Stimulated activated CD4-positive, alpha-beta T cell treated with anti-CD3 and anti-CD28 coated beads, Interleukin-12 subunit alpha, Interleukin-12 subunit beta, amount 100 ng/mL, for 4 hours (primary cell): ENCODE data around the gene HNRNPUL2.
"Not testable (repeated sequence)": the region's sequence is repeated elsewhere in the genome, so short reads cannot be mapped to it uniquely, and the experiment has no call there.

Experiments used
- DNase-seq: peaks from one replicate; pipeline ENCODE4 v3.0.0-alpha.2; 2020

HNRNPUL2 gene

DNA sequence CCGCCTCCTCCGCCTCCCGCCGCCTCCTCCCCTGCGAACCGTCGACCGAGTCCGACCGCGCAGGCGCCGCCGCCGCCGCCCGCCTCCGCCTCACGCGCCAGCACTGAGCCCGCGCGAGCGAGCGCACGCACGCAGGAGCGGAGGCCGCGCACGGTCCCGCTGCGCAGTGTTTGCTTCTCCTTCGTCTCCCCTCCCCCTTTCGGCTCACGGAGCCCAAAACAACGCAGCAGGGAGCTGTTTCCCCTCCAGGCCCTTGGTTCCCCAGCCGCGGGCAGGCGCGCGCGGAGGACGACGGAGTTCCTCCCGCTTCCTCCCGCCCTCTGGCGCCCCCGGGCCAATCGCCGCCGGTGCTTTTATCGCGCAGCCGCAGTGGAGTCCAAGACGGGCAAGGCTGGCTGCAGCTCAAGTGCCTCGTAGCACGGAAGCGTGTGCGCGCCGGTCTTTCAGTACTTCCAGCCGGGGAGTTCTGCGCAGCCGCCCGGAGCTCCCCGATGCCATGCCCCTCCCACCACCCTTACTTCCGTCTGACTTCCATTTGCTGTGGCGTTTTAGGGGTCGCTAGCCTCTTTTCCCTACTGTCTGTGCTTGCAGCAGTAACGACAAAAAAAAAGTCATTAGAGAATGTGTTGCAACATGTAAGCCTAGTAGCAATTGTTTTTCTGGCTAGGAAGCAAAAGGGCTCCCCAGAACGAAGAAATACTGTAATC, at the start of gene HNRNPUL2:
Gene HNRNPUL2, minus strand, starts transcription at position 293 of the 707 bp plus-strand sequence. CDS start 301 bp downstream, outside the sequence.
- DNase-seq: peak; percentile 96

DNA sequence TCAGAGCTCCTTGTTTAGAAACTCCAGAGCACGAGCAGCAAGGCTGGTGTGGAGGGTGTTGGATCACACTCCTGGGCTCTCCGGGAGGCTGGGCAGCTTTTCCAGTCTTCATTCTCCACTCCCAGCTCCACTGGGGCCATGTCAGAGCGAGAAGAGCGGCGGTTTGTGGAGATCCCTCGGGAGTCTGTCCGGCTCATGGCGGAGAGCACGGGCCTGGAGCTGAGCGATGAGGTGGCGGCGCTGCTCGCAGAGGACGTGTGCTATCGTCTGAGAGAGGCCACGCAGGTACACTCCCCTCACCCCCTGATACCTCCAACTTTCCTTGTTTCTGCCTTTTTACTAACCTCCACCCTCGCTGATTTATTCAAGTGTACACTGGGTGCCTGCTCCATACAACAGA, 48.4 kb upstream of the HNRNPUL2 start:
- no peak for DNase-seq

DNA sequence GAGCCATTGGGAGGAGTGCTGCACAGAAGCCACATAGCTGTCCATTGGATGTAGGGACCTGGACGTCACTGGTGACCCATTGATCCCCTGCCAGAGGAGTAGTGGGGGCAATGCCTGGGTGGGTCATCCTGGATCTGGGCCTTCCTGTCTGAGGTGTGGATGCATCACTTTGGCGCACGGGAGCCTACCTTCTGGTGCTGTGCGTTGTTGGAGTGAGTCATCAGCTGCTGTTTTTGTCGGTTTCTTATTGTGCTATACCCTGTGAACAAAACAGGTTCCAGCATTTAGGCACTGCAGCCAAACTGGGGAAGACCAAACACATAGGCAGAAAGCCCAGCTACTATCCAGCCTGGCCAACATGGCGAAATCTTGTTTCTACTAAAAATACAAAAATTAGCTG, 47.1 kb upstream of the HNRNPUL2 start:
- DNase-seq: no peak

DNA sequence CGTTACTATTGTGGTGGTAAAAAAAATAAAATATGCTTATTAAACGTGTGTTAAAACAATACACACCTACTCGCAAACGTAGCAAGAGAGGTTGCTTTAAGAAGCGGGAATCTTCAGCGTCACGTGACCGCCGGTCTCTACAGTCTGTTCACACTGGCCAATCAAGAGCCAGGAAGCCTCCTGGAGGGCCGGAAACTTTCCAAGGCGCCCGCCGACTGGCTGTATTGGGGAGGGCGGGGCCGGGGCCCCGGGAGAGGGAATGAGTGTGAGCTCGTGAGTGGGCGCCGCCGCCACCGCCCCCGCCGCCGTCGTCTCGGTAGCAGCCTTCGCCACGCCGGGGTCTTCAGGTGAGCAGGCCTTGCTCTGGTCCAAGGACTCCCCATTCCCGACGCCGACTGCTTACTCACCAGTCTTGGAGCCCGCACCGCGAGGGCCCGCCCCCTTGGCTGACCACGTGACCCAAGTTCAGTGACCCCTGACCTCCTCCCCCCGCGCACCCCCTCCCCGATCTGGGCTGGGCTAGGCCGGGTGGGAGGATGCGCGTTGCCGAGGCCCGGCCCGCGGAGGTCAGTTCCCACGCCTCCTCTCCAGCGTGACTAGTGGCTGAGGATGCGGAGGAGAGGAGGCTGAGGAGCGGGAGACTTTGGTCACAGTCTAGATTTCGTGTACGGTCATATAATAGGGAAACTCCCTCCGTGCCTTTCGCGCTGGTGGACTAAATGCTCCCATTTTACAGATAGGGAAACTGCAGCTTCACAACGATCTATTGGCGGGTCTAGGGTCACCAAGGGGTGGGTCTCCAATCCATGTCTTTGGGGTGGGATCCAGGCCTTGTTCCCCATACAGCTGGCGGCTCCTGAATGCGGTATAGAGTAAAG, 44.1 kb upstream of the HNRNPUL2 start, which contains the start of gene TAF6L:
Gene TAF6L, plus strand, starts transcription at position 253 of the 878 bp plus-strand sequence. CDS start 4,388 bp downstream, outside the sequence.
- peak; percentile 91 for DNase-seq

DNA sequence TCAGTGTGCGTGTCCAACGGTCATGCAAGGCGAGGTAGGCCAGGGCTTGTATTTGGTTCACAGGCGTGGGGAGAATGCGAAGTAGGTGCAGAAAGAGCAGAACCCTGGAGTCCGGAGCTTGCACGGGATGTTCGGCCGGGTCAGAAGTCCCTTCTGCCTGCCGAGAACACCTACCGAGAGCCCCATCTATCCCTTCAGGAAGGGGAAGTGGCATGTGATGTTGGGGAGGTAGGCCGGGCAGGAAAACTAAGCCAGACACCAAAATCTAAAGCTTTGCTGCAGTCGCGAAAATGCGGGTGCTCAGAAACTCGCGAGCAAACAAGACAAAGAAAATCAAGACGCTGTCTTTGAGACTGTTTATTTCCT, 43.5 kb upstream of the HNRNPUL2 start:
- DNase-seq: no peak

DNA sequence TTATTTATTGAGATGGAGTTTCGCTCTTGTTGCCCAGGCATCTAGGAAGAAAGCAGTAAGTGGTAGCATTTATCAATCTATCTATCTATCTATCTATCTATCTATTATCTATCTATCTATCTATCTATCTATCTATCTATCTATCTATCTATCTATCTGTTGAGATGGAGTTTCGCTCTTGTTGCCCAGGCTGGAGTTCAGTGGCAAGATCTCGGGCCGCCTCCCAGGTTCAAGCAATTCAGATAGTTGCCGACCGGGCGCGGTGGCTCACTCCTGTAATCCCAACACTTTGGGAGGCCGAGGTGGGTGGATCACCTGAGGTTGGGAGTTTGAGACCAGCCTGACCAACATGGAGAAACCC, 33.6 kb upstream of the HNRNPUL2 start:
- DNase-seq: not testable (repeated sequence)

DNA sequence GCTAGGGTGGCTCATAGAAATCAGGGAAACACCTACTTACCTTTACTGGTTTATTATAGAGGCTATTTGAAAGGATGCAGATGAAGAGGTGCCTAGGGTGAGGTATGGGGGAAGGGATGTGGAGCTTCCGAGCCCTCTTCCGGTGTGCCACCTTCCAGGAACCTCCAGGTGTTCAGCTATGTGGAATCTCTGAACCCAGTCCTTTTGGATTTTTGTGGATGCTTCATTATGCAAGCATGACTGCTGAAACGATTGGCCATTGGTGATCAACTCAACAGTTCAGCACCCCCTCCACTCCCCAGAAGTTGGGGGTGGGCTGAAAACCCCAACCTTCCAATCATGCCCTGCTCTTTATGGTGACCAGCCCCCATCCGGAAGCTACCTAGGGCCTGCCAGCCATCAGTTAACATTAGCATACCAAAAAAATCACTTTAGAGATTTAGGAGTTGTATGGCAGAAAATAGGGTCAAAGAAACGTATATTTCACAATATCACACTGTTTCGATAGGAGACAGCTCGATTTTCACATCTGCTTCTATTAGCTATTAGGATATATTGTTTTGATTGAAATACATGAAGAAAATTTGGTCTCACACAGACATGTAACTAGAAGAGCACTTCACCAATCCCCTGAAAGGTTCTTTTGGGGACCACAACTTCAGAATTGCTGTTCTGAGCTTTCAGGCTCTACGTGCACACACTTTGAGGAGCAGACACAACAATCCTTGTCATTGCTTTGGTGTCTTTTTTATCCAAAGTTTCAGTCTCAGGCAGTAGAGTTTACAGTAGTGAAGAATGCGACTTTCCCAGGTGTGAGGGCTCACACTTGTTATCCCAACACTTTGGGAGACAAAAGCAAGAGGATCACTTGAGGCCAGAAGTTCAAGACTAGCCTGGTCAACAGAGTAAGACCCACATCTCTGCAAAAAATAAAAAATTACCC, 30.9 kb upstream of the HNRNPUL2 start:
- DNase-seq: no peak

DNA sequence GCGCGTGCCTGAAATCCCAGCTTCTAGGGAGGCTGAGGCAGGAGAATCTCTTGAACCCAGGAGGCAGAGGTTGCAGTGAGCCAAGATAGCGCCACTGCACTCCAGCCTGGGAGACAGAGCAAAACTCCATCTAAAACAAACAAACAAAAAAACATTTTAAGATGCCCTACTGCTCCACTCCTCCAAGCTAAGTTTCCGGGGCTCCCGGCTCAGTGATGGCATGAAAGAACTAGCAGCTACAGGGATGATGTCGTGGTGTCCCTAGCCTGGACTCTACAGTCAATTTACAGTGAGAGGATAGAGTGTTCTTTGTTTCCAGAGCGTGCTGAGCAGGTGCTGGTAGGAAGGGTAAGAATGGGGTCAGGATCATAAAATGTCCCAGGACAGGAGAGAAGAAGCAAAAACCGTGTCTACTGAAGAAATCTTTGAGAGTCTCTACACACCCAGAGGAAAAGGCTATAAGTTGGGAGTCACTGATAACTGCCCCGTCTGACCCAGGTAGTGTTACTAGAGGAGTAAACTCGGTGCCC, 27.9 kb upstream of the HNRNPUL2 start:
- DNase-seq: no peak

DNA sequence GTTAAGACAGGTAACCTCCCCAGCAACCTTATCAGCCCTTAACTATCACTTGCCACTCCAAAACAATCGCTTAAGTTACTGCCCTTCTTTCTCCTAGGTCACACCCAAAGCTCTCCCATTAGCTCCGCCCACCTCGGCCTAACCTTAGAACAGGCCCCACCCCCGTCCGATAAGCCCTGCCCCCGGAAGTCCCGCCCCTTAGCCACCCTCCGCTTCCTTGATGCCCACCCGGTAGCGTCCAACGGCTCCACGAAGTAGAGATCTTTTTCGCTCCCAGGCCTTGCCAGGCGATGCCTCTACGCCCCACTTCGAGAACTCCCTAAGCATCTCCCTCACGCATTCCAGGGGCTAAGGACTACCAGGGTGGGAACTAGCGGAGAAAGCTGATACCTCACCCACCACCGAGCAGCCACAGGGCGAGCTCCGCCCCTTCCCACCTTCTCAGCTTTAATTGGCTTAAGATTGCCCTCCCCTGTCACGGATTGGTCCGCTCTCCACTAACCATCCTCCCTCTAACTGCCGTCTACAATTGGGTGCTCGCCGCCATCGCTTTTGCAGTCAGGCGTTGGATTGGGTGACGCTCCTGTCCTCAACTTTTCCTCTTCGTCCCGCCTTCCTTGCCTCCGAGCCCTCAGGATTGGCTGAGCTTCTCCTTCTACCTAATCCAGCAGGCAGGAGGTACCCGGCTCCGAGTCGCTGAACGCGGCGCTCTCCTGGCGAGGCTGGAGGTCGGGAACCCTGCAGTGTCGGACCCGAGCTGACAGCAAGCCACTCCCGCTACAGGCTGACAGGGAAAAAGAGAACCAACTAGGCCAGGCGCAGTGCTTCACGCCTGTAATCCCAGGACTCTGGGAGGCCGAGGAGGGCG, 26.7 kb upstream of the HNRNPUL2 start, which contains the start of gene ZBTB3:
Gene ZBTB3, minus strand, starts transcription at position 425 of the 868 bp plus-strand sequence. CDS start 496 bp downstream, outside the sequence.
- DNase-seq: peak; percentile 96

DNA sequence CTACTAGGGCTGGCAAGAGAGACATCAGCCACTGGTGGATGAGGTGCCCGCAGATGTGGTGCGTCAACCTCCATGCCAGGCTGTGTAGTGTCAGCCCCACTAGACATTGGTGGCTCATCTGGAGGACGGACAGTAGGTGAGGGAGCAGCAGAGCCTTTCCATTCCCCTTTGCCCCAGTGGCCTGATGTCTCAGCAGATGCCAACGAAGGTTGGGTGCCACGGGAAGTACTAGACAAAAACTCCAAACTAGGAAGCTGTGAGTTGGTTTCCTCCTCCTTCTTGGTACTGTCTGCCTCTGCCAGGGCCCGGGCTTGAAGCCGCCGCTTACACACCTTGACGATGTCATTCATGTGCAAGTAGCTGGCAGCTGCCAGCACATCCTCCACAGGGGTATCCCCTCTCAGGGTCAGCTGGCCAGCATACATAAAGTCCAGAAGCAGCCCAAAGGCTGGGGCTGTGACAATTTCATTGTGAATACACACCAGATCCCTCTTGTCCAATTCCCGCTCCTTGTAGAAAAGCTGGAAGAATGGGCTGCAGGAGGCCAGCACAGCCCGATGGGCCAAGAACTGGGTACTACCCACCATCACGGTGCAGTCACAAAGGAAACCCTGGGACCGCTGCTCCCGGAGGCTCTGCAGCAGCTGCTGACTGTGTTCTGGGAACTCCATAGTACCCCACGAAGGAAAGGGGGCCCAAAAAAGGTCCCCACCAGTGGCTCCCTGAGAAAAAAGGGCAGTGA, 25.9 kb upstream of the HNRNPUL2 start:
- no peak for DNase-seq

DNA sequence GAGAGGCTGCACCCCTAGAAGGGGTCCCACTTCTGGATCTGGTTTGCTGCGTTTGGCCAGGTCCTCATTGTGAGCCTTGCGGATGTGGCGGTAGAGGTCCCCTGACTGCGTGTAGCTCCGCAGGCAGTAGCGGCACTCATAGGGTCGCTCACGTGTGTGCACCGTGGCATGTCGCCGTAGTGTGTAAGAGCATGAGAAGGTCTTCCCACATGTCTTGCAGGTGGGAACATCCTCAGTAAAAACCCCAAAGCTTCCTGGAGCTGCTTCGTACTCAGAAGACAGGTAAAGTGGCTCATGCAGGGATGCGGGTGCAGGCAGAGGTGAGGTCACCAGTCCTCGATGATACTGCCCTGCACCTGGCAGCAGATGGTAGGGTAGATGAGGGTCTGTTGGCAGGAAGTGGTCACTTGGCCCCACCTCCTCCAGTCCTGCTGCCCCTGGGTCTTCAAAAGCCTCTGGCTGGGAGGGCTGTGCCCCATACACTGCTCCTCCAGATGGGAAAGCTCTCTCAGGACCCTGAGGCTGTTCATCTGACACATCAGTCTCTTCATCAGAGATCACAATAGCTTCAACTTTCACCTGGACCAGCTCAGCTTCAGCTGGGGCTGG, 25.0 kb upstream of the HNRNPUL2 start:
- DNase-seq: no peak

DNA sequence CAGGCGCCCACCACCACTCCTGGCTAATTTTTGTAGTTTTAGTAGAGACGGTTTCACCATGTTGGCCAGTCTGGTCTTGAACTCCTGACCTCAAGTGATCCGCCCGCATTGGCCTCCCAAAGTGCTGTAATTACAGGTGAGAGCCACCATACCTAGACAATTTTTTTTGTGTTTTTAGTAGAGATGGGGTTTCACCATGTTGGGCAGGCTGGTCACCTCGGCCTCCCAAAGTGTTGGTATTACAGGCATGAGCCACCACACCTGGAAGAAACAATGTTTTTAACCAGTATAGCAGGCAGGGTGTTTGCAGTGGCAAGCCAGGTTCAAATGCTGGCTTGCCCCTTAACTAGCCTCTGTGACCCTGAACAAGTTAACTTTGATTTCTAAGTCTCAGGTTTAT, 22.7 kb upstream of the HNRNPUL2 start:
- DNase-seq: not testable (repeated sequence)

DNA sequence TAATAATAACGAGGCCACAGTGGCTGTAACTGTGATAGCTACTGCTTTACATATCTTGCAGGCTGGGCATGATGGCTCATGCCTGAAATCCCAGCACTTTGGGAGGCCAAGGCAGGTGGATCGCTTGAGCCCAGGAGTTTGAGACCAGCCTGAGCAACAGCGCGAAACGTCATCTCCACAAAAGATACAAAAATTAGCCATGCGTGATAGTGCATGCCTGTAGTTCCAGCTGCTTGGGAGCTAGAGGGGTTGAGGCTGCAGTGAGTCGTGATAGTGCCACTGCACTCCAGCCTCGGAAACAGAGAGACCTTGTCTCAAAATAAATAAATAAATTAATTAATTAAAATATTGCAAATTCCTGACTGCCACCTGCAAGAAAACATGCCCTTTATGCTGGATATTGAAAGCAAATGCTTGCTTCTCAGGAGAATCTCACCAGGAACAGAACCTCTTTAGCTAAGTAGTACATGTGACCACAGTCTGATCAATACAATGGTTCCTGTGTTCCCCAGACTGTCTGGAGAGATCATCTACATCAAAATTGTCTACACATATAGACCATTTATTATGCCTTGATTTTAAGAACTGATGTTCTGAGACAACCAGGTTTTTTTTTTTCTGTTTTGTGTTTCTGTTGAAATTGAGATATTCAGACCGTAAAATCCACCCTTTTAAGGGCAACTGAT, 20.4 kb upstream of the HNRNPUL2 start:
- no peak for DNase-seq

DNA sequence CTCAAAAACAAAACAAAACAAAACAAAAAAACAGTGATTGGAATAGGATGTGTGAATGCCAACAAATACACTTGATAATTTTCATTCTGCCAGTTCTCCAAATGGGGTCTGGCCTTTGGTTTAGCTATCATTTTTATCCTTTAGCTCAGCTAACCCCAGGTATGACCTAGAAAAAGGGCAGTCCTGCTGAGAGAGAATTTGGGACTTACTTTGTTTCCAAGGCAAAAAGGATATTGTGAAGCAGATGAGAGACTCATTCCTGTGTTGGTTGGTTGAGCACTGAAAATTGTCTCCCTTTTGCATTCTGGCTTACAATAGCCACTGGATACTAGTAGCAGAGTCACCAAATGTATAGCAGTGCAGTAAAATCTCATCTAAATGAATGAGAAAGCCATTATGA, 9.9 kb upstream of the HNRNPUL2 start:
- no peak for DNase-seq

DNA sequence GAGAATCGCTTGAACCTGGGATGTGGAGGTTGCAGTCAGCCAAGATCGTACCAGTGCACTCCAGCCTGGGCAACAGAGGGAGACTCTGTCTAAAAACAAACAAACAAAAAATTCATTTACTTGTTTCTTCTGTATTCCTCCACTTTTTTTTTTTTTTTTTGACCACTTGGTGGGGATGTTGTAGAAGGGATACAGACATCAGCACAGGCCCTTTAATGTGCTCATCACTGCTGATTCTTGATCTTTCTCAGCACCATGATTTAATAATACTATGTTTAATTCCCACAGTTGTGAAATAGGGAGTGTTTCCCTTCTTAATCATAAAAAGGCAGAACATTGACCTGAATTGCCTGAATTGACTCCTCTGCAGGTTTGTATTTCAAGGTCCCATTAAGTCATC, 5.6 kb upstream of the HNRNPUL2 start:
- DNase-seq: no peak

DNA sequence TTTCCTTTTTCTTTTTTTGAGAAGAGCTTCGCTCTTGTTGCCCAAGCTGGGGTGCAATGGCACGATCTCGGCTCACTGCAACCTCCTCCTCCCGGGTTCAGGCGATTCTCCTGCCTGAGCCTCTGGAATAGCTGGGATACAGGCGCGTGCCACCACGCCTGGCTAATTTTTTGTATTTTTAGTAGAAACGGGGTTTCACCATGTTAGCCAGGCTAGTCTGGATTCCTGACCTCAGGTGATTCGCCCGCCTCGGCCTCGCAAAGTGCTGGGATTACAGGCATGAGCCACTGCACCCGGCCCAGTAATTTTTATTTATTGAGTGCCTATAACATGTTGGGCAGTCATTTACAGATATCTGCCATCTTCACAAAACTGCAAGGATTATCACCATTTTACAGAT, 2.8 kb upstream of the HNRNPUL2 start:
- not testable (repeated sequence) for DNase-seq

DNA sequence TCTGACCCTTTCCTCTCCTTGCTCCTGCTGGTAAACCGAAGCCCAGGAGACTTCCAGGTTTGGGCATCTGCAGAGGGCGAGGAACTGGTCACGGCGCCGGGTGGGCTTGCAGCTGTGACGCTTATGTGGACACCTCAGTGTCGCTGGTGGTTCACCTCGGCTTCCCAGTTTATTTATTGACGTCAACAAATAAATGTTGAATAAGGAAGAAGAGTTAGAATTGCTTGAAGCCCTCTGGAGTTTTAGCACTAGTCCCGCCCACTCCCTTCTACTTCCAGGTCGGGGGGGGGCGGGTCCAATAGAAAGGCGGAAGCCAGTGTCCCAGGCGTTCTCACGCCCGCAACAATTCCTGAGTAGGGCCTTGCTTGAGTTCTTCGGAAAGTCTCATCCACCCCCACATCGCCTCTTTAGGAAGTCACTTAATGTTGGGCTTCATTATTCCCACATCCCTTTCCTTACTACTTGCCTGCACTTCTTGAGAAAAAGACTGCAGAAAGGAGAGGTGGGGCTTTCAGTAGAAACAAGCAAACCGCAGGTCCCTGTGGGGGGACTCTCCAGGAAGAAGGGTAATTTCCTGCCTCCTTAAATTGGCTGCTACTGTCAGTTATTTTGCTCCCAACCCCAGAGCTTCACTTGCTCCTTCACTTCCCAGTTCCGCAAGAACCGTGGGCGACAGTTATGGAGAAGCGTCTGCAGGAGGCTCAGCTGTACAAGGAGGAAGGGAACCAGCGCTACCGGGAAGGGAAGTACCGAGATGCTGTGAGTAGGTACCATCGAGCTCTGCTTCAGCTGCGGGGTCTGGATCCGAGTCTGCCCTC, 1.1 kb upstream of the HNRNPUL2 start, which contains the start of gene TTC9C:
Gene TTC9C, plus strand, starts transcription at position 316 of the 818 bp plus-strand sequence. Its CDS starts 363 bp downstream, at position 679.
- peak; percentile 78 for DNase-seq

DNA sequence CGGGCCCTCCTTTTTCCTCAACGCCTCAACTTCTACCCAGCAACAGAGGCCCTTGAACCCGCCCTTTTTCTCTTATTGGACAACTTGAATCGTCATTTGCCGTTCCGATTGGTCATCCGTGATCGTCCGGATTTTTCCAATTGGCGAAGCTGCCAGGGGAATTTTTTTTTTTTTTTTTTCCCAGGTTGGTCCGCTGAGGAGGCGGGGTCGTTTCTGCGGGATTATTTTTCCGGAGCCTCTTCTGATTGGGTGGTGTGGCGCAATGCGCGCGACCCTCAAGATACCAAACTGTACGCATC, 564 bp upstream of the HNRNPUL2 start:
- DNase-seq: peak; percentile 66

DNA sequence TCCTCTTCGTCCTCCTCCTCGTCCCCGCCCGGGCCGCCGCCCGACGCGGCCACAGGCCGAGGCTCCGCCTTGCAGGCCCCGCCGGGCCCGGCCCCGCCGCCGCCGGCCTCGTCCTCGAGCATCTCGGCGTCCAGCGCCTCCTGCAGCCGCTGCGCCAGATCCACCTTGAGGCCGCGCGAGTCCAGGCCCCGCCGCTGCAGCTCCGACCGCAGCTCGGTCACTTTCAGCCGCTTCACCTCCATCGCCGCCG, 417 bp downstream of the HNRNPUL2 start:
- DNase-seq: no peak
